SU-DHL-6 (cell line): ENCODE data around the gene EIF4EBP3.

Experiments used
- EZH2phosphoT487 ChIP-seq: fragments of 200-600 bp; sonication (generic), shearing (Covaris generic); conservative IDR thresholded peaks from 2 replicates; pipeline ENCODE4 v1.6.1; 2018; ENCODE audit warnings: mild to moderate bottlenecking, antibody characterized with exemption, low read length, moderate library complexity, mixed read lengths
- TF ChIP-seq, protein P1 (sequence below): fragments of 200-600 bp; sonication (generic); IDR thresholded peaks from one replicate; pipeline ENCODE4 v1.5.1; 2017; ENCODE audit warnings: antibody characterized with exemption, mild to moderate bottlenecking, low read length, moderate library complexity; ENCODE audit not compliant: insufficient read depth, poor library complexity, severe bottlenecking

DNA sequence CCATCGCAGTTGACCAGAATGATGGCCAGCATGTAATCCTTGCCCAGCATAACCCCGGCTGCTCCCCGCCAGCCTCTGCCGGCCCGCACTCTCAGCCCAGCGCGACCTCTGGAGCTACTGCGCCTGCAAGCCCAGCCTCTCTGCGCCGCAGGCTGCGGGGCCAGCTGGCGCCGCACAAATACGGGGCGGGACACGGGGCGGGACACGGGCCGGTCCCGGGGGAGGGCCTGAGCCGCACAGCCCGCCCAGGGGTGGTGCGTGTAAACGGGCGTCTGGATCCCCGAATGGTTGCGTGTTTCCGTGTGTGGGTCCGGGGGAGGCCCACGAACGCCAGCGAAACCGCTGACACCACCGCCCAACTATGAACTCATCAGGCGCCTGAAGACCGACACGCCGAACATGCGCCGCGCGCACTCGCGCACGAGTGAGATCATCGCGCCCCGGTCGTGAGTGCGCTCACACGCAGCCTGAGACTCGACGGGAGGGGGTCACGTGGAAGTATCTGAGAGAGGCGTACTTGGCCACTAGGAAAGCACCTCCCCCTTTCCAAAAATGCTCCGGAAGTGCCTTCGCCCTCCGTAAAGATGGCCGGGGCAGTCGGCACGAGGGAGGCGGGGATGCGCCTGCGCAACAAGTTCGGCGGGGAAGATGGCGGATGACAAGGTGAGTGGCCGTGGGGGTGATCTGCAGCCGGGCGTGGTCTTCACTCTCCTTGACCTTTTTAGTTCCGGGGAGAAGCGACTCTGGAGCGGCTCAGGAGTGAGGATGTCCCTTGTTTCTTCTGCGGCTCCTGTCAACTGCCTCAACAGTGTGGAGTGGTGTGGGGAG lies 16.9 kb downstream of the EIF4EBP3 start, which contains the start of the genes APBB3 and SLC35A4:
- TF ChIP-seq, protein P1, sequence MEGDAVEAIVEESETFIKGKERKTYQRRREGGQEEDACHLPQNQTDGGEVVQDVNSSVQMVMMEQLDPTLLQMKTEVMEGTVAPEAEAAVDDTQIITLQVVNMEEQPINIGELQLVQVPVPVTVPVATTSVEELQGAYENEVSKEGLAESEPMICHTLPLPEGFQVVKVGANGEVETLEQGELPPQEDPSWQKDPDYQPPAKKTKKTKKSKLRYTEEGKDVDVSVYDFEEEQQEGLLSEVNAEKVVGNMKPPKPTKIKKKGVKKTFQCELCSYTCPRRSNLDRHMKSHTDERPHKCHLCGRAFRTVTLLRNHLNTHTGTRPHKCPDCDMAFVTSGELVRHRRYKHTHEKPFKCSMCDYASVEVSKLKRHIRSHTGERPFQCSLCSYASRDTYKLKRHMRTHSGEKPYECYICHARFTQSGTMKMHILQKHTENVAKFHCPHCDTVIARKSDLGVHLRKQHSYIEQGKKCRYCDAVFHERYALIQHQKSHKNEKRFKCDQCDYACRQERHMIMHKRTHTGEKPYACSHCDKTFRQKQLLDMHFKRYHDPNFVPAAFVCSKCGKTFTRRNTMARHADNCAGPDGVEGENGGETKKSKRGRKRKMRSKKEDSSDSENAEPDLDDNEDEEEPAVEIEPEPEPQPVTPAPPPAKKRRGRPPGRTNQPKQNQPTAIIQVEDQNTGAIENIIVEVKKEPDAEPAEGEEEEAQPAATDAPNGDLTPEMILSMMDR, result no peak
- no peak for TF ChIP-seq EZH2phosphoT487
